Activated CD4-positive, CD25-positive, alpha-beta regulatory T cell (primary cell): ENCODE measurements around the gene LPP.

Experiments used
- DNase-seq, 4 experiments: peaks; one replicate each; lab custom pipeline; 2025; lab: John Stamatoyannopoulos, UW

LPP gene

DNA sequence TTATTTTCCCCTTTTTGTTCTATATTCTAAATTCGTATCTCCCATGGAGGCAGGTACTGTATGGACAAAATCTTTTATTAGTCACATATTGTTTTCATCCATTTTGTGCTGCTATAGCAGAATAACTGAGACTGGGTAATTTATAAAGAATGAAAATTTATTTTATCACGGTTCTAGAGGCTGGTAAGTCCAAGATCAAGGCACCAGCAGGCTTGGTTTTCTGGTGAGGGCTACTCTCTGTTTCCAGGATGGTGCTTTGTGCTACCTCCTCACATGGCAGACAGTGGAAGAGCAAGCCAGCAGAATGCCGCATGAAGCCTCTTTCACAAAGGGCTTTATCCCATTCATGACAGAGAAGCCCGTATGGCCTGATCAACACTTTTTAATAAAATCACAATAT, 595.9 kb downstream of the LPP start:
- DNase-seq = no peak

DNA sequence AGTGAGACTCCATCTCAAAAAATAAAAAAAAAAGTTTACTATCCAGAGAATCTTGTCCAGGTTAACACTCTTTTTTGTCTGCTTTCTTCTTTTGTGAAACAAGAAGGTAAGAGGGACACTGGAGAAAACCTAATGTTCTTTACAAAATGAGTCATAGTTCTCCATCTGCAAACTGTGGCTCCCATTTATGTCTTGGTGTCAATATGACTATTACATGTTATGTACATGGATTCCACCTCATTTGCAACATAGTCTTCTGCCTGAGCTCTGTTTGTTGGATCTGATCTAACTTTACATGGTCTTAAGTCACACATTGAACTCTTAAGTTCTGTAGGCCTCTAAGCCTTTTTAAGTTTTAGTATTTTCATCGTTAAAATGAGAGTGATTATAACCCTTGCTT, 596.7 kb downstream of the LPP start:
- DNase-seq = no peak

DNA sequence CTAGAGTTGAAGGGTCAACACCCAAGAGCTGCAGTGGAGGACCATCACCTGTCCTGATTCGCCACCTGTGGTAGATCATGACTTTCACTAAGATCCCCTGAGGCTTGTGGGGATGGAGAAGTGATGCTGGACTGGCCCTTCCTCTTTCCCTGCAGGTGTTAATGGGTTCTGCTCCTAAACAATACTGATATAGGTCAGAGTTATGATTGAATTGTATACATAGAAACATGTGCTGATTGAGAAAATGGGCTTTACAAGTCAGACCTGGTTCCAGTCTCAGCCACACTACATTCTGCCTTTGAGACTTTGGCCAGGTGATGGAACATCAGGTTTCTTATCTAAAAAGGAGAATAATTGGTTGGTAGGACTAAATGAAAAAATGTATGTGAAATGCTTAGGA, 598.9 kb downstream of the LPP start:
- DNase-seq = no peak

DNA sequence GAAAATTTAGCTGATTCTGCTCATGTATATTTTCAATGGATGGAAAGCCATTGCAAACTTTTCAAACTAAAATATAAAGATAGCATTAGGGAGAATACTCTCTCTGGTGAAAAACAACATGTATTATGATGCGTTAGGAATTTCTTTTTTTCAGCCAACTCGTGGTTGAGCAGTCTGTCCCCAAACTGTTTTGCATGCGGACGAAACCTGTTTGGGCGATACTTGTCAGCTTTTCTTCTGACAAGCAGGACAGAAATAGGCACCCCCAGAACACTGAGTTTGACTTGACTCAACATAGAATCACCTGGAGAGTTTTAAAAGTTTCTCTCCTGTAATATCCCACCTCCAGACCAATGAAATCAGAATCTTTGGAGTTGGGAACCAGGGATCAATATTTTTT, 600.3 kb downstream of the LPP start:
- DNase-seq = no peak

DNA sequence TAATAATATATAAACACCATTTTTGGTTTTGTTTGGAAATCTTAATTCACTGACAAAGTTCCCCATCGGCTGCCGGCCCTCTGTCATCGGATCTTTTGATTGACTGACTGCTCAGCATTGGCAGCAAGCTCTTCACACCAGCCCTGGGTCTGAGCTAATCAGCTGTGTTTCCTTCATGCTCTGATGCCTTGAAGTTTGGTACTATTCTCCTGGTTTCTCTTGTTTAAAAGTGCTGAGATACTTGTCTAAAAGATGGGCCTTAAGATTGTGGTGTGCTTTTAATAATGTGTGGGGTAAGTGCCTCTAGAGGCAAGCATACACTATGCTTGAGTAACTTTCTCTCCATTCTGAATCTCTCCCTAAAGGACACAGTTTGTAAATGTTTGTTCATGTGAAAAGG, 602.3 kb downstream of the LPP start:
- no peak for DNase-seq

DNA sequence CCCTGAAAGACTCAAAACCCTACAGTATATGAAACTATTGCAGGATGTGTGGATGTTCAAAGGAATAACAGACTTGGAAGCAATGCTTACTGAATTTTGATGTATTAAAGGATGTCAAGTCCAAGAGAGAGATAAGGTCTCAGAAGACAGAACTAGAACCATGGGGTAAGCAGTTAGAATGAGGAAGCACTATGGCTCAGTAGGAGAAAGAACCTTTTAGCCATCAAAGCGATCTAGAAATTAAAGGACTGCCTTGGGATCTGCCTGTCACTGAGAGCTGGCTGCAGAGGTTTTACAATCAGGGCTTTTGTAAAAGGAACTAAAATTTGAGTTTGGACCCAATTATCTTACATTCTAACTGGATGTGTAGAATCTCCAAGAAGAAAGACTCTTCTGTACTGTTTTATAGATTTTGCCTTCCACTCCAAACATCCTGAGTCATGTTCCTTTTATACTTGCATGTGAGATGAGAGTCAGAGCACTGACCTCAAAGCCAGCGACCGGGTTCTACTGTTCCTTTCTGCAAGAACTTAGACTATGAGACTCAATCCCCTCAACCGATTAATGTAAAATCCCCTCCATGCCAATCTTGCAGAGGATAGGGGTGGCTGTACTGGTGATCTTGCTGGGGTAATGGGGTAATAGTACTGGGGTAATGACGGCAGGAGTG, 605.5 kb downstream of the LPP start:
- DNase-seq = no peak

DNA sequence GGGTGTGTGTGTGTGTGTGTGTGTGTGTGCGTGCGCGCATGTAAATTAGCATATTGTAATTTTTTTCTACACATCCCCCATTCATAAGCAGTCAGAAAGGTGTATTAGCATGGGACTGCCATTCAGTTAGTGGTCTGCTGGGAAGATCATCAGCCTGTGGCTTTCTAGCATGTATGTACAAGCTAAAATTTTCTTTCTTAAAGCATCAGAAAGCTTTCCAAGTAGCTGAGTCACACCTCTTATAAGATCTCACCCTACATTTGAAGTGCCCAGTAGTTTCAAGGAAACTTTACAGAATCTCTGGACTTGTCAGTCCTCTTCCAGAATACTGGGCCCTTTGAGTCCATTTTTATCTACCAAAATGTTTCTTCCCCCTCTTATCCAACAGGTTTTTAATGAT, 606.5 kb downstream of the LPP start:
- DNase-seq = no peak

DNA sequence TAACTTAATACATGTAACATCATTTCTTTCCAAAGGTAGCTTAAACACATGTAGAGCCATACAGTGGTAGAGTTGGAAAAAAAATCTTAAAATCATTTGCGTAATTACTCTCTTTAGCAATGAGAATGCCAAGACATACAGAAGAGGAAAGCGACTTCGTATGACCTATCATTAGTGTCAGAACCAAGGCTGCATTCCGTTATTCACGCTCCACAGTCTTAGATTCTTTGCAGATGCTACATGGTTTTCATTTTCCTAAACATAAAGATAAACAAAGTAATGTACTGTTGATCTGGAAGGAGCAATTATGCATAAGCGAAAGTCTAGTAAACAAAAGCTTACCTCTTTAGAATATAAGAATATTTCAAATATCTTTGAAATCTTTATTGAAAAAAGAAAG, 607.5 kb downstream of the LPP start:
- no peak for DNase-seq

DNA sequence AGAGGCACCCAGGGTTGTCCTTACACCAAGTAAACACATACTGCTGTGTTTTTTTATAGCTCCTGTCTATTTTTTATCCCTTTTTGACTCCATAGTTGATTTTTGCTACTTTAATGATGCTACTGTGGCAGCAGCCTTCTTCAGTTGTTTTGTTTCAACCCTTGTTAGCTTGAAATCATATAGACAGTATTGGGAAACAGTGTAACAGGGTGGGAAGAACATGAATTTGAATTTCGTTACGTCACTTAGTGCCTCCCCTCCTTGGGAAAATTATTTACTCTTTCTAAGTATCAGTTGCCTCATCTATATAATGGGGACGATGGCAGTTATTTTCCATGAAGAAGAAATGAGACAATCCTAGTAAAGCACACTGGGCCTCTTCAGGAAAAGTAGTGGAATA, 608.0 kb downstream of the LPP start:
- DNase-seq = no peak

DNA sequence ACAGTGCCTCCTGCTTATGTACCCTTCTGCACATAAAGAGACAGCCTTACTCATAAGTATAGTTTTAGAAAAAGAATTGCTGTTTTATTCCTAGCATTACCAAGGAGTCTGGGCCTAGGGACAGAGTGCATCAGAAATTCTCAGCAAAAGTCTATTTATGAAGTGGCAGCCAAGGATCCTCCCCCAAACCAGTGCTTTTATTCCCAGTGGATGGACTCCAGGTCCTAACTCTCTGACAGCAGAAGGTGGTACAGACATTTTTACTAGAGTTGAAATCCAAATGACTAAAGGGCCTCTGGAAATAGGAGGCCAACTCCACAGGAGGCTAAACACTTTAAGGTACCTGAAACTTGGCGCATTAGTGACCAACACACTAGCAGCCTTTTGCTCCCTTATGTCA, 610.7 kb downstream of the LPP start:
- no peak for DNase-seq

DNA sequence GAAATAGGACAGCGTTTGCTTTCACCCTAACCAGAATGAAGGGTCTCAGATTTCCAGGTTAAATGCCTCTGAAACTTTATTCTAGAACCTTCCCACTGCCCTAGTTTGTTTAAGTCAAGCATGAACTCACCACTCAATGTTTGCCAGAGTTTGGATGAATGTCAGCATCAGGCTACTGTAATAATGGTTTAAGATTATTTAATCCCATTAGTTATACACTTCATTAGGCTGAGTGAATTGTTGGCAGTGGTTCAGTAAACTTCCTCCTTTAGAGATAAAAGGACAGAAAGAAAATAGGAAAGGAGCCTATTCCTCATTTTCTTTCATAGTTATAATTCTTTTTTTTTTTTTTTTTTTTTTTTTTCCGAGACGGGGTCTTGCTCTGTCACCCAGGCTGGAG, 615.9 kb downstream of the LPP start:
- no peak for DNase-seq

DNA sequence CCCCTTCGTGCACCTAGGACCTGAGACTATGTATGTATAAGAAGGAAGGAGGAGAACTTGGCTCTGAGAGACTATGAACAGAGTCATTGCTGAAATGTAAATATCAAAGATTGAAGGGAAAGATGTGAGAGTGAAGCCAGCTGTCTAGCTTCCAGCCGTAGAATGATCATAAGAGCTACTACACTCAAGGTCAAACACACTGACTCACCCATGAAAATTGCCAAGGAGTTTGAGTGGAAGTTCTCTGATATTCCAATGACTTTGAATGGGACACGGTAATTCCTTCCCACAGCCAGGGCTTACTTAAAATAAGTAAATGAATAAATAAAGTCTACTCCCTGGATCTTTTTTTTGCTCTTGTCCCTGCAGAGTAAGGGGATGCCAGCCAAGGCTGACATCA, 618.9 kb downstream of the LPP start:
- no peak for DNase-seq

DNA sequence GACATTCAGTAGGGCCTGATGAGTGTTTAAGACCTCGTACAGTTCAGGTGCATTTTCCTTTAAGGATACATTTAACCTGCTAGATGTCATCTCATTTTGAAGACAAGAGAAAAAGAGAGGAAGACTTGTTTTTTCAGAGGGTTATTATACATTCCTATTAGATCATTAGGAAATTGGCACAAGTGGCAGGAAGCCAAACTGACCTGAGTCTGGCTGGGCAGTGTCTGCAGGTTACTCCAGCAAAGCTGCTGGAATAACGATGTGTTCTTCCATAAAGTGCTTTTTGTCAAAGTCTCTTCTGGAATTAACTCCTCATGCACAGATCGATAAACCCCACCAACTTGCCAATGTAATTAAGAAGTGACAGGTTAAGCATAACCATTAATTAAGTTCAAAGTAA, 621.5 kb downstream of the LPP start:
- DNase-seq = no peak

DNA sequence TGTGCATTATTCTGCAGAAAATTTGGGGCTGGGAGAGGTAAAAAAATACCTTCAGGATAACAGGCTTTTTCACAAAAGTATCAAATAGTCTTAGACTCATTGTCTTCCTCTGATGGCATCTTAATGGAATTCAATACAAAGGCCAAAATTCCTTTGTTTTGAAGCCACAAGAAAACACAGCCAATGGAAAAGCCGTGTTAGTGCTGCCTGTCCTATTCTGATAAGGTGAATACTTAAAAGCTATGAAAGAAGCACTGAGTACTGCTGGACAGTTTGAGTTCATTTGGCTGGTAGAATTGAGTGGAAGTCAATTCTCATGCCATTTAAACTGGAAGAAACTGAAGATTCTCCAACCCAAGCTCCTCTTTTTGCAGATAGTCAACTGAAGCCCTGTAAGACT, 622.5 kb downstream of the LPP start:
- no peak for DNase-seq

DNA sequence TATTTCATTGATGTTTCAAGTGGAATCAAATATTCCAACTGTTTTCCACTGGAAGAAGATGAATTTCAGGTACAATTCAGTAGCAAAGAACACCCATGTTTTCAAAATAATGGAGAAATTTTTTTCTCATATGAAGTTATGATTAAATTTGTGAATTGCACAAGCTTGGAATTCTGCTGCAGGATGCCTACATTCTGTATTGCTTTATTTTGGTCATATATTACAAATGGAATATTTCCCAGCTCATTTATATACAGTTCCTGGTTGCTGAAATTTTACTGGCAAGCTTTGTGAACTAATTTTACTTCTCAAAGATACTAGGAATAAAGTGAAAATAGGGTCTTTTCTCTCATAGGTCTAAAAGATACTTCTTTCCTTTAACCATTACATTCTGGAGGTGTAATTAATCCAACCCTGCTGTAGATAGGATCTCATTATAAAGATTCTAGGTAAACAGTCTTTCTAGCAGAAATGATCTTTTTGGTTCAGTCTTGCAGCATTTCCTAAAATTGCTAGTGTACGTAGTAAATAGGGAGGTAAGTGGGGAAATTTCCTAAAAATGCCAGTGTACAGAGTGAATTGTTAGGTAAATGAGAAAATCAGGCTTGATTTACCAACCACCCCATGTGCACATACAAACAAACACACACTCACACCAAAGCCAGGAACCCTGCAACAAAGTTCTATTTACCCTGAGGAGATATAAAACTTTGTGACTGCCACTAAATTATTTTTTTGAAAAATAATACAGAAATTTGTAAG, 624.3 kb downstream of the LPP start:
- no peak for DNase-seq

DNA sequence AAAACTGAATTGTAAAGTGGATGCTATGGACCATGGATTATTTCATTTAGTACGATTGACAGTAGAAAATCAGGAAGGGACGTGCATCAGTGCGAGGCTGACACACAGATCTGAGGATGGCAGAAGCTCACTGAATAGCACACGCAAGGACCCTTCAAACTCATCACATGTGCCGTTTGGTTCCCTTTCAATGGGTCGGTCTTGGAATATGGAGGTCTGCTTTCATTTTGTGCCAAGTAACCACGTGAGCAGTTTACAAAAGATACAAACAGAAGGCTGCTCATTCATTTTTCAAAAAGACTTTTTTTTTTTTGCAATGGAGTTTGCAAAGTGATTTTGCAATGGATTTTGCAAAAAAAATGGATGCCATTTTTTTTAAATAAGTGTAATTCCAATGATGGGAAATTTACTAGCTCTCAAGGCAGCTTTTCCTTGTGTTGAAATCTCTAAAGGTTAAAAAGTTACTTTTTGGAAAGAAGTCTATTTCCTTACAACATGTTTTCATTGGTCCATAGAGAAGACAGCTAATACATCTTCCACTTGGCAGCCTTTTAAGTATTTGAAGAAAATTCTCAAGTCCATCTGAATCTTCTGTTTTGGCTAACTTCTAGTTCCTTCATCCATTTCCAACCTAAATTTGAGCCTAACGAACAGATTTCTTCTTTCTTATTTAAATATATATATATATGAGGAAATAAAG, 625.5 kb downstream of the LPP start:
- no peak for DNase-seq

DNA sequence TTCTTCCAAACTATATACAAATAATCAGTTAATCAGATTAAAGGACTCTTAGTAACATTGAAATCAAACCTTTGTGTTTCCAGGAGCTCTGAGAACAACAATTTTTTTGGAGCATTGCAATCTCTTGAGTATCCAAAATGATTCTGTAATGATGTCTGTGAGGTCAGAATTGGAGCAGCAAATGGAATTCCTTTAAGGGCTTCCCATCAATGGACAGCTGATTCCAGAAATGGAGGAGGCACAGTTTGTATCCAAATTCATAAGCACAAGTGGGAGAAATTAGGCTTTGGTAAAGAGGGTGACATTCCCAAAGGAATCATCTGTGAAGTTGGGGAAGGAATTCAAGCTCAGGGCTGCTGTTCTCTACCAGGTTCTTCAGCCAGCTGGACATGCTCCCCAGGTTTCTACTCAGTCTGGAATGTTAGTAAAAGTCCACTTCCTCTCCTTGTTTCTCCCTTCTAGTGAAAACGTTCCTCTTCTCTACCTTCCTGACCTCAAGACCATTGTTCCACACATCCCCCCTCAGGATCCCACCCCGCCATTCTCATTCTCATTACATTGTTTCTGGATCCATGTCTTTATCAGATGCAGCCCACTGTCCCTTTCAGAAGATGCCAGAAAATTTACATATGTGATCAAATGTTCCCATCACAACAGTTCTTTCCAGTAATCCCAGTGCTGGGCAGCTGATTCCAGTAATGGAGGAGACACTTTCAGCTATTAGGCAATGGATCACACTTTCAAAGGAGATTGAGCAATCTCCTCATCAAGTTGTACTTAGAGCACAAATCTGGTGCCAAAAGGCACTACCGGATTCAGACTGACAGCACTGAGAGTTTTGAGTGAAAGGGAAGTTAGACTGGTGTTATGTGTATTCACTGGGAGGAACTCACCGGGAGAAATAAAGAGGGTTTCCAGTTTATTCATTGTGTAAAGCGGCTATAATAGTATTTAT, 626.5 kb downstream of the LPP start:
- DNase-seq = no peak

DNA sequence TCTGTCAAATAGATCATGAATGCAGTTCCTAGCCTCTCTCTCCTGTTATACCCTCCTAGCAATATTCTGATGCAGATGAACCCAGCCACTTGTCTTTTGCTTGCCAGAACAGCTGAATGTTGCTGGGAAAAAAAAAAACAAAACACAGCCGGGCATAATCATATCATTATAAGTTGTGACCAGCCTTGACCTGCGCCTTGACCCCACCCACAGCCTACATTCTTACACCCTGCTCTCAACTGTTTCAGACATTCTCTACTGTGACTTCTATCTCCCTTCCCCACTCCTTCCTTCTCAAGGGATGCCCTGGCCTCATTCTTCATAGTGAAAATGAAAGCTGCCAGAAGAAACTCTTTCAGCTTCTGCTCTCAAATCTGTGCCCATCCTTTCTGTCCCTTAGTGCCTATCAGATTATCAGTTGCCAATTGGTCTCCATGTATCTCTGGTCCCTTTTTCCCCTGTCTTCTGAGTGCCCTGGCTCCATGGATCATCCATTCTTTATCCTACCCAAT, 628.7 kb downstream of the LPP start:
- DNase-seq = no peak

DNA sequence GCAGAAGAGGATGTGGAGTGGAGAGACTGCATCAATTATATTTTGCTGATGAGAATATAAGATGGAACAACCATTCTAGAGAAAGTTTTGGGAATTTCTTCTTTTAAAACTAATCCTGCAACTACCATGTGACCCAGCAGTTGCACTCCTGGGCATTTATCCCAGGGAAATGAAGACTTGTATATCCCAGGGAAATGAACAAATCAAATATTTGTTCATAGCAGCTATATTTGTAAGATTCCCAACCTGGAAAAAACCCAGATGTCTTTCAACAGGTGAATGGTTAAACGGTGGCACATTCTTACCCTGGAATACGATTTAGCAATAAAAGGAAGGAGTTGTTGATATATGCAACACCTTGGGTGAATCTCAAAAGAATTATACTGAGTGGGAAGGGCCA, 632.5 kb downstream of the LPP start:
- no peak for DNase-seq

DNA sequence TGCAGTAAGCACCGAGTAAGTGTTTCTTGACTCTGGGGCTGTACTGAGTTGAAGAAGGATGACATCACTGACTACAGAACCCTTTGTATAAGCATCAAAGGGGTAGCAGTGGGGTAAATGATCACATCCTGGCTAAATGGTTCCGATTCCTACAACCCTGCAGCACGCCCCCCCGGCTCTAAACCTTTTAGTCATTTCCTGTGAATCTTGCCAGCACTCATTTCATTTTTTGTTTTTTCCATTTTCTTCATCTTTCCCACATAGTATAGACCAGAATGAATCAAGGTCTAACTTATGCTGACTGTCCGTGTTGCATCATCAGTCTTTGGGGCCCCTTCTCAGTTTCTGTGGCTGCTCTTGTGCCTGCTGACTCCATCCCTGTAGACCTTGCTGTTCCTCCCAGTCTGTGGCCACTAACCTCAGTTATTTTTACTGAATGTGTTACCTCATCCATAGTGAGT, 634.7 kb downstream of the LPP start:
- DNase-seq = peak in 2 of 4 experiments; percentile 14 to 39

DNA sequence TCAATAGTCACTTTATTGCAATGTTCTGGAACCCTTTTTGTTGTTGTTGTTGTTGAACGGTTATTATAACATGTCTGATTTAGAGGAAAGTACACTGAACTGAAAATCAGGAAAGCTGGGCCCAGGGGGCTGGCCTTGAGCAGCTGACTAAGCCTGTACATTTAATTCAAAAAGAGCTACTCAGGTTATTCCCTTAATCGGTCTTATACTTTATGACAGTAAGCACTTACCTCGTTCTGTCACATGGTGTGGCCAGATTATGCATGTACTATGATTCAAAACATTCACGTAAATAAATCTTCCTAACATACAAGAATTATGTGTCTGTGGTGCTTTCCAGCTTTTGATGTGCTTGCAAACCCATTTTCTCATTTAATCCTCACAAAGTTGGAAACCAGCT, 635.3 kb downstream of the LPP start:
- DNase-seq = no peak

DNA sequence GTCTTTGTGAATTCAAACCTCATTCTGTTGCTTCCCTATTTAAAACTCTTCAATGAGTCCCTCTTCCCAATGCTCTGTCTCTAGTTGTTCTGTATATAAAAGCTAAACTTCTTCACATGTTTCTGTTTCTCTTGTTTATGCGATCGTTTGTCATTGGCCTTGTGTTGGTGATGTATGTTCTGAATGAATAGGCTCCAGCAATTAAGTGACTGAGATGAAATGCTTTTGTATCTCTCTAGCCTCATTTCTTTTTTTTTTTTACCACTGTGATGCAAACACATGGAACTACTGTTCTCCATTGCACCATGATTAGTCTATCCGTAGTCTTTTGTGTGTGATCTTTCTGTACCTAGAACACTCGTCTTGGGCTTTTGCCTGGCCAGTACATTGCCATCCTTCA, 637.4 kb downstream of the LPP start:
- DNase-seq = no peak
